ENCODE results near the gene PADI3.

Gene PADI3

GRCh38 chr1:17213782-17214148 lies 35.1 kb upstream of the PADI3 start:
- TF ChIP-seq POLR2AphosphoS5 (IDR thresholded peaks at IDR 0.05; ENCODE audit: low read depth), result no peak
- TF ChIP-seq REST (IDR thresholded peaks at IDR 0.05; ENCODE audit: insufficient replicate concordance, low read depth), result no peak
- no peak for TF ChIP-seq GABPA (IDR thresholded peaks at IDR 0.05; ENCODE audit: low read depth)
- TF ChIP-seq CTCF (IDR thresholded peaks at IDR 0.05; ENCODE audit: insufficient read depth, low read length), result no peak
- TF ChIP-seq SPI1 (IDR thresholded peaks at IDR 0.05; ENCODE audit: borderline replicate concordance, low read depth), result no peak
- H3K4me3 ChIP-seq (replicated peaks; ENCODE audit: insufficient read depth, low read length), result no peak overlapping the region

GRCh38 chr1:17214876-17215544 lies 33.9 kb upstream of the PADI3 start:
- DNase-seq (ENCODE audit: low read depth in 1 of 2, low spot score in 1 of 2), result no peak

More at GRCh38 chr1:17213782-17214148, 35.1 kb upstream of the PADI3 start:
- Histone ChIP-seq H3K27ac (replicated peaks) (no peak overlapping the region), H3K27me3 (ENCODE audit: insufficient read depth, poor library complexity, severe bottlenecking) (no peaks in the 10 kb centered on the region)
- DNase-seq (ENCODE audit: low read depth in 1 of 2, low spot score in 1 of 2), result no peak

More at GRCh38 chr1:17214876-17215544, 33.9 kb upstream of the PADI3 start:
- TF ChIP-seq GABPA (IDR thresholded peaks at IDR 0.05; ENCODE audit: low read depth) (no peak), POLR2AphosphoS5 (IDR thresholded peaks at IDR 0.05; ENCODE audit: low read depth) (no peak), SPI1 (IDR thresholded peaks at IDR 0.05; ENCODE audit: borderline replicate concordance, low read depth) (no peak), CTCF (IDR thresholded peaks at IDR 0.05; ENCODE audit: insufficient read depth, low read length) (no peak), REST (IDR thresholded peaks at IDR 0.05; ENCODE audit: insufficient replicate concordance, low read depth) (no peak)
- Histone ChIP-seq H3K27ac (replicated peaks) (no peak overlapping the region), H3K27me3 (ENCODE audit: insufficient read depth, poor library complexity, severe bottlenecking) (no peaks in the 10 kb centered on the region), H3K4me3 (replicated peaks; ENCODE audit: insufficient read depth, low read length) (no peak overlapping the region)
